ENCODE data around the gene TNPO3. TPM values are rescaled to one million over a fixed set of nuclear protein-coding genes. Genes with fewer than 3 reads are reported as not detected.

Gene TNPO3
- polyA plus RNA-seq, 1 of the 3 experiments (the other 2 are of a cell fraction): 27.8 TPM

GRCh38 chr7:129037585-129037984 lies 17.3 kb downstream of the TNPO3 start:
- Histone ChIP-seq H3K9me2 (no peaks in the 10 kb centered on the region), H3K9me3 (no peaks in the 10 kb centered on the region), H3K27ac (ENCODE audit: low read depth in 2 of 2, low read length in 1 of 2) (no peak overlapping the region), H3K4me2 (no peak overlapping the region), H3K27me3 (ENCODE audit: insufficient read depth) (no peaks in the 10 kb centered on the region), H2AFZ (ENCODE audit: low read depth) (no peak overlapping the region), H3K4me3 (ENCODE audit: low read depth in 2 of 2, low read length in 1 of 2) (no peak overlapping the region), H3K9ac (no peak overlapping the region), H3K4me1 (ENCODE audit: control insufficient read depth in 1 of 2, insufficient read depth in 2 of 2, low read depth in 1 of 2, low read length in 1 of 2) (peaks cover 0 to 2% of the 10 kb centered on the region in 2 experiments; a peak in 1 of 4 replicates), H3K36me3 (replicated peaks in 1 of 2; ENCODE audit: control insufficient read depth in 1 of 2, insufficient read depth in 2 of 2, low read length in 1 of 2) (peaks cover 16 to 52% of the 10 kb centered on the region in 2 experiments), H4K20me1 (ENCODE audit: insufficient read depth) (peaks cover 69% of the 10 kb centered on the region), H3F3A (replicated peaks; ENCODE audit: insufficient read depth) (peaks cover 5% of the 10 kb centered on the region), H3K79me2 (ENCODE audit: insufficient read depth) (peaks cover 100% of the 10 kb centered on the region)
- ChIA-PET POLR2A (no interaction called here), CTCF (no interaction called here)
- TF ChIP-seq FOSL2 (IDR thresholded peaks at IDR 0.05; ENCODE audit: borderline replicate concordance, low read depth) (no peak), USF1 (IDR thresholded peaks at IDR 0.05; ENCODE audit: borderline replicate concordance, low read depth) (no peak), ZBTB33 (IDR thresholded peaks at IDR 0.05; ENCODE audit: borderline replicate concordance, low read depth) (no peak), PBX3 (IDR thresholded peaks at IDR 0.05) (no peak), RCOR1 (IDR thresholded peaks at IDR 0.05; ENCODE audit: low read length) (no peak), SIN3A (IDR thresholded peaks at IDR 0.05; ENCODE audit: borderline replicate concordance, low read depth, low read length) (no peak), TCF12 (IDR thresholded peaks at IDR 0.05) (no peak), RFX5 (IDR thresholded peaks at IDR 0.05; ENCODE audit: low read length) (no peak), MEF2A (IDR thresholded peaks at IDR 0.05; ENCODE audit: borderline replicate concordance, low read depth) (no peak), ELF1 (IDR thresholded peaks at IDR 0.05) (no peak), IRF3 (IDR thresholded peaks at IDR 0.05; ENCODE audit: low read depth, low read length) (no peak), NFIC (IDR thresholded peaks at IDR 0.05; ENCODE audit: borderline replicate concordance) (no peak), NRF1 (IDR thresholded peaks at IDR 0.05; ENCODE audit: low read depth, low read length) (no peak)
- 94% methylated on average over 4 of the region's 4 CpGs for WGBS (ENCODE audit: low lambda C conversion rate)
- DNase-seq: no peak

- no peaks in the 10 kb centered on the region for H3K9me2 ChIP-seq
- CTCF ChIA-PET: interaction anchor here (1.0 to 1.9 kb wide), 2 partner anchors 59 to 74 kb away, joined by 3 to 6 read pairs; no protein-coding TSS in a partner anchor
- H3K79me2 ChIP-seq (ENCODE audit: insufficient read depth): peaks cover 100% of the 10 kb centered on the region
- POLR2A ChIA-PET: no interaction called here
- H3K4me1 ChIP-seq (ENCODE audit: control insufficient read depth in 1 of 2, insufficient read depth in 2 of 2, low read depth in 1 of 2, low read length in 1 of 2): no peaks in the 10 kb centered on the region; a peak in 1 of 4 replicates
- H3K27me3 ChIP-seq (ENCODE audit: insufficient read depth): no peaks in the 10 kb centered on the region
- 100% methylated on average over 1 of the region's 1 CpG for WGBS (ENCODE audit: low lambda C conversion rate)
- no peaks in the 10 kb centered on the region for H3K9me3 ChIP-seq
- H3F3A ChIP-seq (replicated peaks; ENCODE audit: insufficient read depth): peaks cover 5% of the 10 kb centered on the region
- H3K27ac ChIP-seq (ENCODE audit: low read depth in 2 of 2, low read length in 1 of 2): no peak overlapping the region
- H4K20me1 ChIP-seq (ENCODE audit: insufficient read depth): peaks cover 69% of the 10 kb centered on the region
- no peak for DNase-seq
- no peak for TF ChIP-seq JUND (IDR thresholded peaks at IDR 0.05)
- H2AFZ ChIP-seq (ENCODE audit: low read depth): no peak overlapping the region
- peaks cover 12 to 52% of the 10 kb centered on the region in 2 experiments for H3K36me3 ChIP-seq (replicated peaks in 1 of 2; ENCODE audit: control insufficient read depth in 1 of 2, insufficient read depth in 2 of 2, low read length in 1 of 2)
- H3K9ac ChIP-seq: no peak overlapping the region
- H3K4me2 ChIP-seq: no peak overlapping the region
- no peak overlapping the region for H3K4me3 ChIP-seq (ENCODE audit: low read depth in 2 of 2, low read length in 1 of 2)
These were observed 22.9 kb downstream of the TNPO3 start for GRCh38 chr7:129032017-129032416.

Data from SK-N-SH (cell line).